Thyroid gland (tissue), 4 donors: Measurements from ENCODE around the gene AQP9.

Source experiments
- CTCF ChIP-seq, 6 experiments: fragments of 200-600 bp in 3 of 6; fragments of 450-650 bp in 3 of 6; sonication (generic) in 3 of 6; IDR thresholded peaks; one replicate each; pipeline ENCODE4 v1.5.1; 2016 to 2019; ENCODE audit warnings: antibody characterized with exemption in 6 of 6, mild to moderate bottlenecking in 2 of 6, inconsistent platforms in 1 of 6, moderate library complexity in 1 of 6
- POLR2A ChIP-seq, 2 donors: fragments of 450-650 bp; IDR thresholded peaks; one replicate each; pipeline ENCODE4 v1.6.1; 2017; ENCODE audit warnings: antibody characterized with exemption in 2 of 2, mild to moderate bottlenecking in 2 of 2, moderate library complexity in 1 of 2

- TF ChIP-seq CTCF (IDR thresholded peaks at IDR 0.05) (no peak), POLR2A (IDR thresholded peaks at IDR 0.05) (no peak)
Observed at GRCh38 chr15:58117619-58118018, 20.6 kb upstream of the AQP9 start.
